GM21723 (cell line): ENCODE results near the gene COL10A1.

ENCODE experiments used
- ATAC-seq: cut with Tn5 transposase; IDR thresholded peaks from one replicate; pipeline ENCODE4 v1.9.1; 2021; ENCODE audit warnings: mild to moderate bottlenecking, moderate library complexity; ENCODE audit not compliant: unreplicated experiment

The COL10A1 gene

GRCh38 chr6:116088946-116089345 lies 37.0 kb downstream of the COL10A1 start:
- ATAC-seq = no peak

- peak; percentile 94 for ATAC-seq
Observed at GRCh38 chr6:116087437-116088027, 38.4 kb downstream of the COL10A1 start.

GRCh38 chr6:116084284-116084683 lies 41.6 kb downstream of the COL10A1 start:
- no peak for ATAC-seq

GRCh38 chr6:116083052-116083451 lies 42.9 kb downstream of the COL10A1 start:
- ATAC-seq = no peak

- ATAC-seq = no peak
Observed at GRCh38 chr6:116078945-116079344, 47.0 kb downstream of the COL10A1 start.

GRCh38 chr6:116078522-116078921 lies 47.4 kb downstream of the COL10A1 start:
- ATAC-seq = no peak

GRCh38 chr6:116074732-116075390 lies 51.1 kb downstream of the COL10A1 start:
- no peak for ATAC-seq

- ATAC-seq = no peak
Observed at GRCh38 chr6:116073765-116074440, 52.0 kb downstream of the COL10A1 start.

- no peak for ATAC-seq
Observed at GRCh38 chr6:116072368-116072767, 53.6 kb downstream of the COL10A1 start.

GRCh38 chr6:116070616-116071389 lies 55.1 kb downstream of the COL10A1 start:
- no peak for ATAC-seq

GRCh38 chr6:116070101-116070500 lies 55.8 kb downstream of the COL10A1 start:
- no peak for ATAC-seq
